DMS153 treated with DMSO at 0.1 percent for 48 hours (cell line): ENCODE data around the gene LCE5A.
"Not testable (repeated sequence)": the region's sequence is repeated elsewhere in the genome, so short reads cannot be mapped to it uniquely, and the experiment has no call there.

Experiments used
- DNase-seq: peaks from one replicate; lab custom pipeline; 2025; ENCODE audit not compliant: unreplicated experiment; lab: John Stamatoyannopoulos, UW

The LCE5A gene

DNA sequence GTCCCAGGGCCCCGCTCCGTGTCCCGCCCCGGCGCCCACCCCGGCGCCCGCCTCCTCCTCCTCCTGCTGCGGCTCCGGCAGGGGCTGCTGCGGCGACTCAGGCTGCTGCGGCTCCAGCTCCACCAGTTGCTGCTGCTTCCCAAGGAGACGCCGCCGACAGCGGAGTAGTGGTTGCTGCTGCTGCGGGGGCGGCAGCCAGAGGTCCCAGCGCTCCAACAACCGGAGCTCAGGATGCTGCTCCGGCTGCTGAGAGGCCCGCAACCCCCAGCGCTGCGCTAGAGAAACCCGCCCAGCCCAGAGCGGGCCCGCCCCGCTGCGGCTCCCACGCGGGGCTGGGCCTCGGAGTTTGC, 4.8 kb downstream of the LCE5A start:
- no peak for DNase-seq

DNA sequence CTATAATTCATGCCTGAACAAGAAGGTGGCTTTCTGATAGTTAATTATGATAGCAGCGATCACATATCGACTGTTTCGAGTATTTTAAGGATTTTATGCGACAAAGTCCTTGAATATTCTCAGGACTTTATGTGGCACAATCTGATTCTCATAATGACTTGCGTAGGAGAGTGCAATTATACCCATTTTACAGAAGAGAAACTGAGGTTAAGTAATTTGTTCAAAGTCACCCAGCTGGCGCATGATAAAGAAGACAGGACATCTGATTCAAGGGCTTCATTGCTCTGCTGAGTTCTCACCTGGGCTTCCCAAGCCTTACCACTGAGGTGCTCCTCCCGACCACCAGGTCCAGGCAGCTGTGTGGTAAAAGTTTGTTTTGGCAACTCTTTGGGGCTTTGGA, 5.5 kb downstream of the LCE5A start:
- no peak for DNase-seq

GRCh38 chr1:152517237-152517811, 6.7 kb downstream of the LCE5A start:
- no peak for DNase-seq

- DNase-seq: no peak
These were observed 9.2 kb downstream of the LCE5A start for GRCh38 chr1:152519851-152520250.

- DNase-seq: no peak
These were observed 10.0 kb downstream of the LCE5A start for GRCh38 chr1:152520561-152521090.

DNA sequence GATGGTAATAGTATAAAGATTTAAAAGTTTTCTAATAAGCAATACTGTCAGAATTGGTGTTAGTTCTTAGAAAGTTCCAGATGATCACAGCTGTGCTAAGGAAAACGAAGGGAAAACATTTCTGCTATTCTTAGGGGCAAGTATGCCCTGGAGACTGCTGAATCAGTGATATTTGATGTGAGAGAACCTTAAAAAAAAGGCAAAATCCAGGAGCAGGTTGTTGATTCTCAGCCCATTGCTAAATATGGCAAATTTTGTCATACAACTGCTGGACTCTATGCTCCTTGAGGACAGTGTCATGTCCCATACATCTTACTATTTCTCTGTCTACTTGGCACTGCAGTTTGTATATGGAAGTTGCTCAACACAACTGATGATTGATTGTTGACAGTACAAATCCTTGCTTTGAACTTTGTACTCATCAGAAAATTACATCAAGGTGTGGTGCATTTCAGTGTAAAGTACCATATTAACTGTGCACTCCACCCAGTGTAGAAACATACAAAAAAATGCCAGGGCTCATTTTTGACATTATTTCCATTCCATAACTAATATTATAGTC, 14.6 kb downstream of the LCE5A start:
- no peak for DNase-seq

DNA sequence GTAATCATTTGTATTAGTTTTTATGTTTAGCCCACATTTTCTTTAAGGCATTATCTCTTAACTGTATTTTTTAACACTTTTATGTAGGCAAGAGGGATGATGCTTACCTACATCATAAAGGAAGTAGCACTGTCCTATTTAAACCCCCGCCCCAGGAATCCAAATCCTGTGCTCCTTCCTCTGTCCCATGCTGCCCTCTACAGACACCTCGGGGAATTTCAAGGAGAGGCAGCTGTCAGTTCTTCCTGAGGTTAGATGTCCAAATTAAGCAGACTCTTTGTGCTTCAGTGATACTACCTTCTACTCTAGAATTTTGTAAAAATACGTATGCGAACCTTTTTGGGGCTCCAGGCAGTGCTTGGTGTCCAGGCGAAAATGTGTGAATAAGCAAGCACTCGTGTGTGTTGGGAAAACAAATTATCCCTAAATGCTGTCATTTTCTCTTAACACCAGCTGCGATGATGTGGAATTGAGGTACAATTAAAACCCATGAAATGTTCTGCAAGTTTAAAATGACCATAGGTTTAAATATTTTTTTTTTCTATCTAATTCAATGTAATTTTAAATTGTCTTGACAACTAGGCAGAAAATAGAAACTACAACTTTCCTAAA, 22.8 kb downstream of the LCE5A start:
- peak; percentile 35 for DNase-seq

GRCh38 chr1:152535774-152536173, 25.2 kb downstream of the LCE5A start:
- no peak for DNase-seq

- DNase-seq: no peak
These were observed 26.9 kb downstream of the LCE5A start for GRCh38 chr1:152537496-152537895.

DNA sequence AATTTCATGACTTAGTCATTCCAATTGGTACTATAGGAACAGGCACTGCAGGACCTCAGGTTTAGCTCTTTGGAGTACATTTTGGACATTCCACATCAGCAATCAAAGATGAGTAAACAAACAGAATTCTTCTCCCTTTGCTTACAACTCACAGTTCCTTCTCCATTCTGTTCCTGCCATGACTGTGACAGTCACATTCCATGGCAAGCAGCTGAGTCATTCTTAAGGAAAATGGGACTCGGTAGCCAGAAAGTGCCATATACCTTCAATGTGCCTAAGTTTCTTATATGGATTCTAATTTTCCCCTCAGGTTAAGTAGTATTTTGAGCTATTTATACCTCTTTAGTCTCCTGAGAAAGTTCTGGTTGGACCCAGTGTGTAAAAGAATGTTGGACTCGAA, 29.3 kb downstream of the LCE5A start:
- no peak for DNase-seq

DNA sequence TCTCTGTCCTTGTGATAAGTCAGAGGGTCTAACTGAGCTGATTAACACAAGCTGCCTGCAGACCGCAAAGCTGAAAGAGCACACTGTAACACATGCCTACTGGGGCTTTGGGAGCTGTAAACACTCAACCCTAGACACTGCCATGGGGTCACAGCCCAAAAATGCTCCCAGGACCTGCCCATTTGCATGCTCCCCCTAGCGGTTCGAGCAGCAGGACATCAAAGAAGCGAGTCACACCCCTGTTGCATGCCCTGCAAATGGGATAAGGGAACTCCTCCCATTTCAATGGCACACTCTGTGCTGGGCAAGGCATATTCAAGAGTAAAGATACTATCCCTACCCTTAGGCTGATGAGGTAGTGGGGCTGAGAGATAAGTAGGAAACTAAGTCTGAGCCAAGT, 33.2 kb downstream of the LCE5A start:
- no peak for DNase-seq

- no peak for DNase-seq
These were observed 36.1 kb downstream of the LCE5A start for GRCh38 chr1:152546704-152547103.

DNA sequence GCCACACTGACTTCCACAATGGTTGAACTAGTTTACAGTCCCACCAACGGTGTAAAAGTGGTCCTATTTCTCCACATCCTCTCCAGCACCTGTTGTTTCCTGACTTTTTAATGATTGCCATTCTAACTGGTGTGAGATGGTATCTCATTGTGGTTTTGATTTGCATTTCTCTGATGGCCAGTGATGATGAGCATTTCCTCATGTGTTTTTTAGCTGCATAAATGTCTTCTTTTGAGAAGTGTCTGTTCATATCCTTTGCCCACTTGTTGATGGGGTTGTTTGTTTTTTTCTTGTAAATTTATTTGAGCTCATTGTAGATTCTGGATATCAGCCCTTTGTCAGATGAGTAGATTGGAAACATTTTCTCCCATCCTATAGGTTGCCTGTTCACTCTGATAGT, 37.8 kb downstream of the LCE5A start:
- DNase-seq: not testable (repeated sequence)
